ENCODE data around the gene LPCAT1. TPM values are rescaled to one million over a fixed set of nuclear protein-coding genes. Genes with fewer than 3 reads are reported as not detected.

Gene LPCAT1
- total and polyA plus RNA-seq, 2 experiments from 2014 or later = 78.0 to 255 TPM

DNA sequence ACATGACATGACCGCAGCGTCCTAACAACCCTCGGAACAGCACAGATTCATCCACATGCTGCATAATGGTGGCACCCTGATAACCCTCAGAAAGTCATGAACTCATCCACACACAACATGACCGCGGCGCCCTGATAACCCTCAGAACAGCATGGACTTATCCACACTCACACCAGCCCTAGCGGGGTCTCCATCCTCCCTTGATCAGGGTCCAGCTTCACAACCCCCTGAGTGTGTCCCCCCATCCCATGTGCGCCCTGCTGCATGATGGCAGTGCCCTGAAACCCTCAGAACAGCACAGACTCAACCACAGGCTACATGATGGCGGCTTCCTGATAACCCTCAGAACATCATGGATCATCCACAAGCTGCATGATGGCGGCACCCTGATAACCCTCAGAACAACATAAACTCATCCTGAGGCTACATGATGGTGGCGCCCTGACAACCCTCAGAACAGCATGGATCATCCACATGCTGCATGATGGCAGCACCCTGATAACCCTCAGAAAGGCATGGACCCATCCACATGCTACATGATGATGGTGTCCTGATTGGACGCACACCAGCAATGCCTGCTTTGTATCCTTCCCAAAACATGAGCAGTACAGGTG, 106.8 kb downstream of the LPCAT1 start:
- ATAC-seq (no peak), DNase-seq (ENCODE audit: low spot score) (no peak)
- H3K4me1 Mint-ChIP-seq = peaks cover 17% of the 10 kb centered on the region

More for the DNA sequence above, 106.8 kb downstream of the LPCAT1 start:
- H3K9me2 ChIP-seq (ENCODE audit: insufficient read depth) = no peaks in the 10 kb centered on the region
- H4K20me1 ChIP-seq (replicated peaks; ENCODE audit: insufficient read depth) = no peaks in the 10 kb centered on the region
- no peaks in the 10 kb centered on the region for H3K79me2 ChIP-seq (replicated peaks; ENCODE audit: insufficient read depth)
- Mint-ChIP-seq H3K4me3 (no peak overlapping the region), H3K36me3 (ENCODE audit: low read depth) (no peaks in the 10 kb centered on the region; the same call in 2 of the 3 replicates), H3K9me3 (peaks cover 9% of the 10 kb centered on the region), H3K27ac (no peak overlapping the region), H3K27me3 (ENCODE audit: insufficient read depth, low read depth, poor library complexity) (peaks cover 18% of the 10 kb centered on the region)
- H3K36me3 ChIP-seq (ENCODE audit: insufficient read depth) = no peaks in the 10 kb centered on the region
- no peak overlapping the region for H3K4me3 ChIP-seq
- TF ChIP-seq EZH2phosphoT487 (IDR thresholded peaks at IDR 0.05; ENCODE audit: unreplicated experiment) = no peak
- TF ChIP-seq, protein P1, sequence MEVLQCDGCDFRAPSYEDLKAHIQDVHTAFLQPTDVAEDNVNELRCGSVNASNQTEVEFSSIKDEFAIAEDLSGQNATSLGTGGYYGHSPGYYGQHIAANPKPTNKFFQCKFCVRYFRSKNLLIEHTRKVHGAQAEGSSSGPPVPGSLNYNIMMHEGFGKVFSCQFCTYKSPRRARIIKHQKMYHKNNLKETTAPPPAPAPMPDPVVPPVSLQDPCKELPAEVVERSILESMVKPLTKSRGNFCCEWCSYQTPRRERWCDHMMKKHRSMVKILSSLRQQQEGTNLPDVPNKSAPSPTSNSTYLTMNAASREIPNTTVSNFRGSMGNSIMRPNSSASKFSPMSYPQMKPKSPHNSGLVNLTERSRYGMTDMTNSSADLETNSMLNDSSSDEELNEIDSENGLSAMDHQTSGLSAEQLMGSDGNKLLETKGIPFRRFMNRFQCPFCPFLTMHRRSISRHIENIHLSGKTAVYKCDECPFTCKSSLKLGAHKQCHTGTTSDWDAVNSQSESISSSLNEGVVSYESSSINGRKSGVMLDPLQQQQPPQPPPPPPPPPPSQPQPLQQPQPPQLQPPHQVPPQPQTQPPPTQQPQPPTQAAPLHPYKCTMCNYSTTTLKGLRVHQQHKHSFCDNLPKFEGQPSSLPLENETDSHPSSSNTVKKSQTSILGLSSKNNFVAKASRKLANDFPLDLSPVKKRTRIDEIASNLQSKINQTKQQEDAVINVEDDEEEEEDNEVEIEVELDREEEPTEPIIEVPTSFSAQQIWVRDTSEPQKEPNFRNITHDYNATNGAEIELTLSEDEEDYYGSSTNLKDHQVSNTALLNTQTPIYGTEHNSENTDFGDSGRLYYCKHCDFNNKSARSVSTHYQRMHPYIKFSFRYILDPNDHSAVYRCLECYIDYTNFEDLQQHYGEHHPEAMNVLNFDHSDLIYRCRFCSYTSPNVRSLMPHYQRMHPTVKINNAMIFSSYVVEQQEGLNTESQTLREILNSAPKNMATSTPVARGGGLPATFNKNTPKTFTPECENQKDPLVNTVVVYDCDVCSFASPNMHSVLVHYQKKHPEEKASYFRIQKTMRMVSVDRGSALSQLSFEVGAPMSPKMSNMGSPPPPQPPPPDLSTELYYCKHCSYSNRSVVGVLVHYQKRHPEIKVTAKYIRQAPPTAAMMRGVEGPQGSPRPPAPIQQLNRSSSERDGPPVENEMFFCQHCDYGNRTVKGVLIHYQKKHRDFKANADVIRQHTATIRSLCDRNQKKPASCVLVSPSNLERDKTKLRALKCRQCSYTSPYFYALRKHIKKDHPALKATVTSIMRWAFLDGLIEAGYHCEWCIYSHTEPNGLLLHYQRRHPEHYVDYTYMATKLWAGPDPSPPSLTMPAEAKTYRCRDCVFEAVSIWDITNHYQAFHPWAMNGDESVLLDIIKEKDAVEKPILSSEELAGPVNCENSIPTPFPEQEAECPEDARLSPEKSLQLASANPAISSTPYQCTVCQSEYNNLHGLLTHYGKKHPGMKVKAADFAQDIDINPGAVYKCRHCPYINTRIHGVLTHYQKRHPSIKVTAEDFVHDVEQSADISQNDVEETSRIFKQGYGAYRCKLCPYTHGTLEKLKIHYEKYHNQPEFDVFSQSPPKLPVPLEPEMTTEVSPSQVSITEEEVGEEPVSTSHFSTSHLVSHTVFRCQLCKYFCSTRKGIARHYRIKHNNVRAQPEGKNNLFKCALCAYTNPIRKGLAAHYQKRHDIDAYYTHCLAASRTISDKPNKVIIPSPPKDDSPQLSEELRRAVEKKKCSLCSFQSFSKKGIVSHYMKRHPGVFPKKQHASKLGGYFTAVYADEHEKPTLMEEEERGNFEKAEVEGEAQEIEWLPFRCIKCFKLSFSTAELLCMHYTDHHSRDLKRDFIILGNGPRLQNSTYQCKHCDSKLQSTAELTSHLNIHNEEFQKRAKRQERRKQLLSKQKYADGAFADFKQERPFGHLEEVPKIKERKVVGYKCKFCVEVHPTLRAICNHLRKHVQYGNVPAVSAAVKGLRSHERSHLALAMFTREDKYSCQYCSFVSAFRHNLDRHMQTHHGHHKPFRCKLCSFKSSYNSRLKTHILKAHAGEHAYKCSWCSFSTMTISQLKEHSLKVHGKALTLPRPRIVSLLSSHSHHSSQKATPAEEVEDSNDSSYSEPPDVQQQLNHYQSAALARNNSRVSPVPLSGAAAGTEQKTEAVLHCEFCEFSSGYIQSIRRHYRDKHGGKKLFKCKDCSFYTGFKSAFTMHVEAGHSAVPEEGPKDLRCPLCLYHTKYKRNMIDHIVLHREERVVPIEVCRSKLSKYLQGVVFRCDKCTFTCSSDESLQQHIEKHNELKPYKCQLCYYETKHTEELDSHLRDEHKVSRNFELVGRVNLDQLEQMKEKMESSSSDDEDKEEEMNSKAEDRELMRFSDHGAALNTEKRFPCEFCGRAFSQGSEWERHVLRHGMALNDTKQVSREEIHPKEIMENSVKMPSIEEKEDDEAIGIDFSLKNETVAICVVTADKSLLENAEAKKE (CRISPR knock-in tag; IDR thresholded peaks at IDR 0.05) = no peak
- TF ChIP-seq ZNF114 (CRISPR knock-in tag; IDR thresholded peaks at IDR 0.05) = no peak
- TF ChIP-seq REST (IDR thresholded peaks at IDR 0.05; ENCODE audit: unreplicated experiment) = no peak
- no peak for TF ChIP-seq EZH2 (IDR thresholded peaks at IDR 0.05; ENCODE audit: low read depth, unreplicated experiment)
- TF ChIP-seq NANOG (IDR thresholded peaks at IDR 0.05; ENCODE audit: borderline replicate concordance) = no peak
- no peak for TF ChIP-seq STAT1 (IDR thresholded peaks at IDR 0.05; ENCODE audit: unreplicated experiment)
- TF ChIP-seq, protein P2, sequence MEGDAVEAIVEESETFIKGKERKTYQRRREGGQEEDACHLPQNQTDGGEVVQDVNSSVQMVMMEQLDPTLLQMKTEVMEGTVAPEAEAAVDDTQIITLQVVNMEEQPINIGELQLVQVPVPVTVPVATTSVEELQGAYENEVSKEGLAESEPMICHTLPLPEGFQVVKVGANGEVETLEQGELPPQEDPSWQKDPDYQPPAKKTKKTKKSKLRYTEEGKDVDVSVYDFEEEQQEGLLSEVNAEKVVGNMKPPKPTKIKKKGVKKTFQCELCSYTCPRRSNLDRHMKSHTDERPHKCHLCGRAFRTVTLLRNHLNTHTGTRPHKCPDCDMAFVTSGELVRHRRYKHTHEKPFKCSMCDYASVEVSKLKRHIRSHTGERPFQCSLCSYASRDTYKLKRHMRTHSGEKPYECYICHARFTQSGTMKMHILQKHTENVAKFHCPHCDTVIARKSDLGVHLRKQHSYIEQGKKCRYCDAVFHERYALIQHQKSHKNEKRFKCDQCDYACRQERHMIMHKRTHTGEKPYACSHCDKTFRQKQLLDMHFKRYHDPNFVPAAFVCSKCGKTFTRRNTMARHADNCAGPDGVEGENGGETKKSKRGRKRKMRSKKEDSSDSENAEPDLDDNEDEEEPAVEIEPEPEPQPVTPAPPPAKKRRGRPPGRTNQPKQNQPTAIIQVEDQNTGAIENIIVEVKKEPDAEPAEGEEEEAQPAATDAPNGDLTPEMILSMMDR (conservative IDR thresholded peaks at IDR 0.05; ENCODE audit: low read depth in 2 of 2) = no peak
- TF ChIP-seq CREB1 (CRISPR knock-in tag; IDR thresholded peaks at IDR 0.05; ENCODE audit: low read depth) = no peak
- TF ChIP-seq POLR2AphosphoS5 (IDR thresholded peaks at IDR 0.05; ENCODE audit: low read depth) = no peak
- TF ChIP-seq ETS1 (IDR thresholded peaks at IDR 0.05) = no peak
- TF ChIP-seq JUNB (IDR thresholded peaks at IDR 0.05; ENCODE audit: unreplicated experiment) = no peak
- TF ChIP-seq ZNF331 (CRISPR knock-in tag; IDR thresholded peaks at IDR 0.05; ENCODE audit: low read depth) = no peak
- no peak overlapping the region for H2AFZ ChIP-seq
- no peak overlapping the region for H3K4me2 ChIP-seq
- peaks cover 13% of the 10 kb centered on the region for H3K4me1 ChIP-seq (ENCODE audit: insufficient read depth)
- H3K27ac ChIP-seq (ENCODE audit: low read depth) = no peak overlapping the region
- no peaks in the 10 kb centered on the region for H3K27me3 ChIP-seq (ENCODE audit: insufficient read depth)
- H3F3A ChIP-seq (replicated peaks; ENCODE audit: low read depth) = peaks cover 4% of the 10 kb centered on the region; the same call in 1 of the 2 replicates

Measured in GM23338 (cell line).